HG03066 (cell line): ENCODE results near the gene CCNL2.
A peak's percentile ranks its signal among the peaks of the same experiment; 100 is the strongest.
"Not testable (repeated sequence)": the region's sequence is repeated elsewhere in the genome, so short reads cannot be mapped to it uniquely, and the experiment has no call there.

Source experiments
- ATAC-seq: cut with Tn5 transposase; IDR thresholded peaks from one replicate; pipeline ENCODE4 v1.9.1; 2021; ENCODE audit warnings: low read depth; ENCODE audit not compliant: unreplicated experiment

The CCNL2 gene

DNA sequence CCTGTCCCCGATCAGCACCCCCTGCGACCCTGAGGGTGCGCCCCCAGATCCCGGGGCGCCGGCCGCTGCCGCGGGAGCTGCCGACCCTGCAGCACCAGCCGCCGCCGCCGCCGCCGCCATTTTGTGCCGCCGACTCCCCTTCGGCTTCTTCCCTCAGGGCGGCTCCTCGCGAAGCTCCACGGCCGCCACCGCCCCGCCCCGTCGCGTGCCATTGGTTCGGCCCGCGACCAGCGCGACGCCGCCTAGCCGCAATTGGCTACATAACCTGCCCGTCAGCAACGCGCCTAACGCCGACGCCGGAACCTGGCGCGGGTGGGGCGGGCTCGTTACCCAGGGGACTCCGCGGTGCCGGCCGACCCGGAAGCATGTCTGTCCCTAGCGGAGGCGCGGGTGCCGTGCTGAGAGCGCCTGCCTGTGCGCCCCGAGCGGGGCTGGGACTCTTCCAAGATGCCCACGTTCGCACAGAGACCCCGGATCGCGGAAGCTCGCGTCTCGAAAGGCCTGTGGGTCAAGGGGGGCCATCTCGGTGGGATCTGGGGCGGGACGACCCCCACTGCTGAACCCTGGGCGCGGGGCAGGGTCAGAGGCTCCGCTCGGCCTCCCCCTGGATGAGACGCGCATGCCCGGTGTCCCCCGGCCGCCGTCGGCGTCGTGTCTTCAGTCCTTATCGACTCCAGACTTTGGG lies at the start of gene CCNL2:
TSS of gene CCNL2 (minus strand) at position 149 of the 685 bp plus-strand sequence. CDS start at position 120, 29 bp downstream.
- peak; percentile 88 for ATAC-seq

DNA sequence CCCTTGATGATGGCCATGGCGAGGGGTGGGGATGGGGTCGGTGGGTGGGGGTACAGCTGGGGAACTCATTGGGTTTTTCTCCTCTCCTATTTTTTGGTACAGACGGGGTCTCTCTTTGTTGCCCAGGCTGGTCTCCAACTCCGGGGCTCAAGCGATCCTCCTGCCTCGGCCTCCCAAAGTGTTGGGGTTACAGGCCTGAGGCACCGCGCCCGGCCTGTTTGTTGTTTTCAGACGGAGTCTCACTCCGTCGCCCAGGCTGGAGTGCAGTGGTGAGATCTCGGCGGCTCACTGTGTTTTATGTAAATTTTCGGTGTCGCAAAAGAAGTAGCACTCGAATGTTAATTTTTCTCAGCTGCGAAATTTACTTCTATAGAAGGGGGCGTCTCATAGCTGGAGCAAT lies 47.5 kb upstream of the CCNL2 start:
- ATAC-seq, result not testable (repeated sequence)

DNA sequence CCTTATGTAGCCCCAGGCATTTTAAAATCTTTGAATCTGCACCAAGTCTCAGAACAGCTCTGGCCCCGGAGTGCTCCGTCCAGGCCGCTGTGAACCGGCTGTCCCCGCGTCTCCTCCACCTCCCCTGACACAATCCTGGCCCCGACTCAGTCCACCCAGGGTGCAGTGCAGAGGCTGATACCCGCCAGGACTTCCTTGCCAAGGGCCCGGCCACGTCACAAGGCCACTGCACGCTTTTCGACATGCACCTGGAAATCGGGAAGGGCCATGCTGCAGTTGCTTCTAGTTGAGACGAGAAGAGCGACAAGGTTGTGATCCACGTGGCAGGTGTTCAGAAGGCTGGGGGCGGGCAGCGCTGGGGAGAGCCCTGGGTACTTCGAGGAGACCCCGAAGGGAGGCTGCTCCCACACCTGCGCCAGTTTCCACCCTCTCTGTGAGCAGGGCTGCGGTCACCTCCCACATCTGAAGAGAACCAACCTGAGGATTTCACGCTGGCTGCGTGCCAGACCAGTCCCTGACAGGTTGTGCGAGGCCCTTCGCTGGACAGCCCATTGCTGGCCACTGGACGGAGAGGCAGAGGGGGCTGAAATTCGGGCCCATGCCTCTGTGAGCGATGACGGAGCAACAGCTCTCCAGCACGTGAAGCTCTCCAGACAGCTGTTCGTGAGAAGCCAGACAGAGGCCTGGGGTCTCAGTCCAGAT lies 43.1 kb upstream of the CCNL2 start:
- ATAC-seq, result no peak

DNA sequence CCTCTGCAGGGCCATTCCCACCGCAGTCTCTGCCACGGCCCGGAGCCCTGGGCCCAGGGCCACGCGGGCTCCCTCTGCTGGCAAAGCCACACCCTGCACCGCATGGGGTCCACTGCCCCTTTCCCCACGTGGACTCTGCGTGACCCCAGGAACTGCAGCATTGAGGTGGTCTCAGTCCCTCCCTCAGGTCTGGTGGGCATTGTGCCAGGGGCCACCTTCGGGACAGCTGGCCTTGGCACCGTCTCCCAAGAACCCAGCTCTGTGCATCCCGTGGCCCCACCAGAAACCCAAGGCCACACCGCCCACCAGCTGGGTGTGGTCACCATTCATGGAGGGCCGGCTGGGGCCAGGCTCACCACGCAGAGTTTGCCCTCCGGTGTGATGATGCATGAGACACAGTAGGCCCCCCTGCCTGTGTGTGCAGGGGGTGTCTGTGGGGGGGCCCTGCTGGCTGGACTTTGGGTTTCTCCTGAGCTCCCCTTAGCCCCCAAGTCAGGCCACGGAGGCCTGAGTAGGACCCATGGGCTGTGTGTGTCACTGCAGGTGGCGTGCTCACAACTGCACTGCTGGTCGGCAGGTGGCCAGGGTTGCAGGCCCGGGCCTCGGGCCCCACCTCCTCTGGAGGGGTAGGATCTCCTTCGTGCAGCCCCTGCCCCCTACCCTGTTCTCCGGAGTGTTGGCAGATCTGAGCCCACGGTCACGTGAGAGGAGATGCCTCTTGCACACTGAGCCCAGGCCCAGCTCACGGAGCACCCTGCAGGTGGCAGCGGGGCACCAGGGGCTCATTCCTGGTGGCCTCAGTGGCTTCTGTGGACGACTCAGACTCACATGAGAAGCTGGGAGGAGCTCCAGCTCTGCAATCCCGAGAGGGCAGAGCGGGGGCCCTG lies 42.1 kb upstream of the CCNL2 start:
- ATAC-seq, result no peak

DNA sequence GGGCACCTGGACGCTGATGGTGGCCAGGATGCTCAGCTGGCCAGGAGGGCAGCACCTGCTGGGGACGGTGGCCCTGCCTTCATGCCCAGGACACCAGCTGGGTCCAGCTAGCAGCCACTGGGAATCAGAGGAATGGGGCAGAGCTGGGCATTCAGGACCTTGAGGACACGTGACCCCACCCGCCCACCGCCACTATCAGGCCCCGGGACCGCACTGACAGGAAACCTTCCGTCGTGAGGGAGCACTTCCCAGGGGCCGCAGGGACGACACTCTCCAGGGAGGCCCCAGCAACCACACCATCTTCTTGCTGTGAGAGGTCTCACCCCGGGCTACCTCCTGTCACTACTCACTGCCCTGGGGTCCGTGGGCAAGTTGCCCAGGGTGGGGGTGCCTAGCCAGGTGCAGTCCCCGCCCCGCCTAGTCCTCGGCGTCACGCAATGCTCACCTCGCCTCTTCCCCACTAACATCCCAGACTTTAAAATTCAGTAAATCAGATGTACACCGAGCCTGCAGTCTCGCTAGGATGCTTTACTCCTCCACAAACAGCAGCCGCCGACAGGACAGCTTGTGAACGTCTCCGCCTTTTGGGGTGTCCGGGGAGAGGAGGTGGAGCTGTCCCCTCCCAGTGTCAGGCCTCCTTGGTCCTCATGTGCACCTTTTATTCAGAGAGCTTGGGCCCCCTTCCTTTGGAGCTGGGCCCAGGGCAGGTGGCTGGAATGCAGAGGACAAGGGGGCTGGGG lies 41.3 kb upstream of the CCNL2 start:
- no peak for ATAC-seq

DNA sequence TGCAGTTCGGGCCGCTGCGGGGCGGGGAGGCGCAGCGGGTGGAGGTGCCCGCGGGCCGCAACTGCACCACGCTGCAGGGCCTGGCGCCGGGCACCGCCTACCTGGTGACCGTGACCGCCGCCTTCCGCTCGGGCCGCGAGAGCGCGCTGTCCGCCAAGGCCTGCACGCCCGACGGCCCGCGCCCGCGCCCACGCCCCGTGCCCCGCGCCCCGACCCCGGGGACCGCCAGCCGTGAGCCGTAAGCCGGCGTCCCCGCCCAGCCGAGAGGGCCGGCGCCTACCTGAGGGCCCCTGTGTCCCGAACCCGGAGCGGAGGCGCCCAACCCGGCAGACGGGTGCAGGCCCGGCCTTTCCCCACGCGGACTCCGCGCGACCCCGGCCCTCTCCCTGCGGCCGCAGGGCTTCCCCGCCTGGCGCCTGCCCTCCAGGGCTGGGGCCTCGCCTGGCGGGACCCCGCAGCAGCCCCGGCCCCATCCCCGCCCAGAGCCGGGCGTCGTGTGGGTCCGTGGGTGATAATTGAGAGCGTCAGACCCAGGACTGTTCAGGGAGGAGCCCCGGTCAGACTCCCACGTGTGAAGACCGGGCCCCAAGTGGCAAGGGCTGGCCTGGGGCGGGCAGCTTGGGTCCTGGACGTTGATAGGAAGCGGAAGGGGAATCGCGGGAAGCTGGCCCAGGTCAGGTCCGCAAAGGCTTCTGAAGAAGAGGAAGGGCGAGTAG lies 40.6 kb upstream of the CCNL2 start:
- no peak for ATAC-seq

DNA sequence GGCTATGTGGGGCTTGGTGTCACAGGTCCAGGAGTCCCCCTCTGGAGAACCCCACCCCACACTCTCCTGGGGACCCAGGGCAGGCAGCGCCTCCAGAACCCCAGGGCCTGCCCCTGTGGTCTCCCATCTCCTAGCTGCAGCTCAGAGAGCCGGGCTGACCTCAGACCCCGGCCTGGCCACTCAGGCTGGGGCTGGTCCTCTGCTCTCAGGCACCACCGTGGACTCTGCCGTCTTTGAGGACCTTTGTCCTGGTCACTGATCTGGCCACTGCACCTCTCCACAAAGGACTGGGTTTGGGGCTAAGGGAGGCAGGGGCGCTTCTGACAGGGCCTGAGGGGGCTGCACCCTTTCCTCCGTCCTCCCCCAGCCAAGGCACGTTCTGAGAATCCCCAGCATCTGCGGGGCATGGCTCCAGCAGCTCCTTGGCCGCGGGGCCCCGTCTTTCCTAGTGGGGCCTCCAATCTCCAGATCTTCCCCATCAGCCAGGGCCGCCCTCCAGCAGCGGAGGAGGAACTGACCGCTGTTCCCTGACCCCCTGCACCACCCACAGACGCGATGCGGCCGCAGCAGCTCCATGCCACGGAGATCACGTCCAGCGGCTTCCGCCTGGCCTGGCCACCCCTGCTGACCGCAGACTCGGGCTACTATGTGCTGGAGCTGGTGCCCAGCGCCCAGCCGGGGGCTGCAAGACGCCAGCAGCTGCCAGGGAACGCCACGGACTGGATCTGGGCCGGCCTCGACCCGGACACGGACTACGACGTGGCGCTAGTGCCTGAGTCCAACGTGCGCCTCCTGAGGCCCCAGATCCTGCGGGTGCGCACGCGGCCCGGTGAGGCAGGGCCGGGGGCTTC lies 39.6 kb upstream of the CCNL2 start:
- no peak for ATAC-seq

DNA sequence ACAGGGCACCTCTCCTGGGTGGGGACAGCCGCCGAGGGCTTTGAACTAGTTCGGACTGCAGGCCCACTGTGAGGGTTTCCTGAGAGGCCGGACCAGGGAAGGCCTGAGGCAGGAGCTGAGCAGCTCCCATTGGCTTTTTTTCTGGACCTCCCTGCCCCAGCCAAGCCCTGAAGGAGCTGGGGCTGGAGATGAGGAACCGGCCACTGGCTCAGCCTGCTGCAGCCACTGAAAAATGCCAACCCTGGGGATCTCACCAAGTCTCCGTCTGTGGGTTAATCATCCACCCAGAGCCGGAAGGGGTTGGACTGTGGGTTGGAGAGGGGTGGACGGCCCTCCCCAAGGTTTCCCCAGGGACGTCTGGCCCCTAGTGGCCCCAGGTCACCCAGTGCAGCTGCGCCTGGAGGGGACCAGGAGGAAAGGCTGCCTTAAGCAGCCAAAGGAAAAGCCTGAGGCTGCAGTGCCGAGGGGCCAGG lies 38.8 kb upstream of the CCNL2 start:
- ATAC-seq, result no peak

DNA sequence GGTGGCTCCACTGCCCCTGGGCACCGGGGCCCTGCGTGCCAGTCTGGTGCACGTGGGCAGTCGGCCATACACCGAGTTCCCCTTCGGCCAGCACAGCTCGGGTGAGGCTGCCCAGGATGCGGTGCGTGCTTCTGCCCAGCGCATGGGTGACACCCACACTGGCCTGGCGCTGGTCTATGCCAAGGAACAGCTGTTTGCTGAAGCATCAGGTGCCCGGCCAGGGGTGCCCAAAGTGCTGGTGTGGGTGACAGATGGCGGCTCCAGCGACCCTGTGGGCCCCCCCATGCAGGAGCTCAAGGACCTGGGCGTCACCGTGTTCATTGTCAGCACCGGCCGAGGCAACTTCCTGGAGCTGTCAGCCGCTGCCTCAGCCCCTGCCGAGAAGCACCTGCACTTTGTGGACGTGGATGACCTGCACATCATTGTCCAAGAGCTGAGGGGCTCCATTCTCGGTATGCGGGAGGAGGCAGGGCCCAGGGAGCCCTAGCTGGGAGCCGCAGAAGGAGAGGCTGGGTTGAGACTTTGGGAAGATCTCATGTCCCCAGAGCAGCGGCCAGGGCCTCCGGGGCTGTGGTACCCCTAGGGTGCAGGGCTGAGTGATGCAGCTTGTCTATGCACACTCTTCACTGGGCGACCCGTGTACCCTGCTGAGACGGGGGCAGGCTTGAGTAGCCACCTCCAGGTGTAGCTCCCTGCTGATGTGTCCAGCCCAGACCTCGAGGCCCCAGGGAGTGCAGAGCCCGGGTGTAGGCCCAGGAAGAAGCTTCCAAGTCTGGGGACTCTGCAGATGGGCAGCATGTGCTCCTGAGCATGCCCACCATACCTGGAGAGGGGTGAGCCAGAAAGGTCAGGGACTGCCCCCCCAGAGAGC lies 38.1 kb upstream of the CCNL2 start:
- ATAC-seq, result no peak

DNA sequence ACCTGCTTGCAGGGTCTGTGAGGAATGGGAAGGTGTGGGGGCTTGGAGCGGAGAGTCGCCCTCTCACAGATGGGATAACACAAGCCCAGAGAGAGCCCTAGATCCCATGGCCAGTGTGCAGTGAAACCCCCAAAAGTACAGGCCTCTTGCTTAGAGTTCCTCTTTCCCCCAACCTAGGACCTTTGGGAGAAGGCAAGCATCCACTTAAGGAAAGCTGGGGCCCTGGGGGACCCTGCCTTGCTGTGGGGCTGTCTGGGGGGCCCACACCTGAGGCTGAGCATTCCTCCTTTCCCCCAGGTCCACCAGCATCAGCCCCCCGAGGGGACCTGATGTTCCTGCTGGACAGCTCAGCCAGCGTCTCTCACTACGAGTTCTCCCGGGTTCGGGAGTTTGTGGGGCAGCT lies 37.5 kb upstream of the CCNL2 start:
- ATAC-seq, result no peak

DNA sequence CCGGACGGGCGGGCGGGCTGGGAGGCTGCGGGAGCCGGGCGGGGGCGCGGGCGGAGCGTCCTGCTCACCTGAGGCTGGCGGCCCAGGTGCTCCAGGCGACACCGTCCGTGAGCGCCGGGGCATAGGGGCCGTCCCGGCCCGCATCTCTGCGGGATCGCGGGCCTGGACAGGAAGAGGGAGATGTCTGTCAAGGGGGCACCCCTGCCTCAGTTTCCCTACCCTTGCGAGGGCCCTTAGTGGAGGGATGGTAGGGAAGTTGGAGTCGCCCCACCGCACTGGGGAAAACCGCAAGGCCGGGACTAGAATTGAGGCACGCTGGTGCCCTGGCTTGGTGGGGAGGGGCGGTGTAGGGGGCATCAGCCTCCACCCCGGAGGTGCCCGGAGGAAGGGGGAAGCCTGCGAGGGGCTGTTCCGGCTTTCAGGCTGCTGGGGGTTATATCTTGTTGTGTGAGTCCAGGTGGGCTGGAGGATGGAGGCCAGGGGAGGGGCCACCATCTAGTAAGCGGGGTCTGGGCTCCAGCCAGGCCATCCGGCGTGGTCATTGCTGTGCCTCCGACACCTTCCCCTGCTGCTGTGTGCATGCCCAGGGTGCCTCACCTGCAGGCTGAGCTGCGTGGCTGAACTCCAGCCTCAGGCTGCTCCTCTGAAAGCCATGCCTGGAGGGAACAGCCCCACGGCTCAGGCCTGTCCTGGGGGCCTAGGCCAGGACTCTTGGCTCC lies 36.9 kb upstream of the CCNL2 start:
- no peak for ATAC-seq

DNA sequence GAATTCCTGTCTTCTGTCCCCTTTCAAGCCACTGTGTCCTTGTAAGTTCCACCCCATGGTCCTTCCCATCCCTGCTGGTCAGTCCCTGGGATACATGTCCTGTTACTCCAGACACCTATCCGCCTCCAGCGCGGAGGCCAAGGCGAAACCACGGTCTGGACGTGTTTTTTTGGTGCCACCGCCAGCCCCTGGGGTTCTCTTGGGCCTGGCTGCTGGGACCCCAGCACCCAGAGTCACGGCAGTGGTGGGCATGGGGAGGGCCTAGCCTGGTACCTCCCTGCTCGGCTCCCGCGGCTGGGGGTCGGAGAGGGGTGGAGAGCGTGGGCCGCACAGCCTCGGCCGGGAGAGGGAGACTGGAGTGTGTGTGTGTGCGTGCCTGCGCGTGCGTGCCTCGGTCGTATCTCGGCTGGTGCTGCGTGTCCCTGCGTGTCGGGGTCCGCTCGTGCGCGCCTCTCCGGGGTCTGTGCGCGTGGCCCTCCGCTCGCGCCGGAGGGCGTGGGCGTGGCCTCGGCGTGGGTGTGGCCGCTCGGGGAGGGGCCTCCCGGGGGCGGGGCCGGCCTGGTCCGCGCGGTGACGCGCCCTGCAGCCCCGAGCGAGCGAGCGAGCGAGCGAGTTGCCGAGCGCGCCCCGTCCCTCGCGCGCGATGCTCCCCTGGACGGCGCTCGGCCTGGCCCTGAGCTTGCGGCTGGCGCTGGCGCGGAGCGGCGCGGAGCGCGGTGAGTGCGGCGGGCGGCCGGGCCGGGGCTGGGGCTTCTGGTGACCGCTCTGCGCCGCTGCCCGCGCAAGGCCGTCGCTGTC lies 36.2 kb upstream of the CCNL2 start, which contains the start of gene VWA1:
TSS of gene VWA1 (plus strand) at position 585 of the 798 bp plus-strand sequence. CDS start at position 644, 59 bp downstream.
- ATAC-seq, result no peak

DNA sequence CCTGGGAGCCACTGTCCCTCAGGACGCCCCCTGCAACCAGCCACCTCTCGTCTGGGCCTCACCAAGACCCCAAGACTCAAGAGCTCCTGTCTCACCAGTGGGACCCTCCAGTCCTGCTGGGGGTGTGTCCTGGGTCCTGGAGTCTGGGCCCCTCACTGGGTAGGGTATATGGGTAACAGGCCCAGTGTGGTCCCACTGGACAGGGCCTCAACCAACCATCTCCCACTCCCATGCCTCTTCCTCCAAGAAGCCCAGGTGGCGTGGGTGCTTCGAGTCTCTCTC lies 35.6 kb upstream of the CCNL2 start:
- ATAC-seq, result no peak

DNA sequence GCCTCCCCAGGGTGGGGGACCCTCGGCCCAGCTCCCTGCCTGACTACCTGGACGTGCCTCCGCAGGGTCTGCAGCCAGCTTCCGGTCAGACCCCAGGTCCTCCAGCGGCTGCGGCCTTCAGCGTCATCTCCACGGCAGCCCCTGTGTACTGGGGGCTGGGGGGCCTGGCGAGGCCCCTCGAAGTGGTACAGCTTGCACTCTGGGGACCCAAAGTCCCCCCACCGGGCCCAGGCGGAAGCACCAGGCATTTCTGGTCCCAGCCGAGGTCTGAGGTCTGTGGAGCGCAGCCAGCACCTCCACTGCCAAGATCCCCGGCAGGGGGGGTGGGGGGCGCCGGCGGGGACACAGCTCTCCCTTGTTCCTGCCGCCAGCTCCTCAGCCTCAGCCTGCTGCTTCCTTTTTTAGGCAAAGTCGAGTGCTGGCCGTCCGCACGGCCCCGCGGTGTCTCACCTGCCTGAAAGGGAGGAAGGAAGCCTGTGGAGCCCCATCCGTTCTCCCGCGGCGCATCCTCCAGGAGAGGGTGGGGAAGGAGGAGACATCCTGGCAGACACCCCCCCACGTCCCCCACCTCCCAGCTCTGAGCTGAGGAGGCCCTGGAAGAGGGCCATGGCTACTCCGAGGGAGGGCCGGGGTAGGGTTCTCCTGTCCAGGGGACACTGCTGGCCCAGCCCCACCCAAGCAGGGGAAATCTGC lies 35.1 kb upstream of the CCNL2 start:
- ATAC-seq, result no peak

DNA sequence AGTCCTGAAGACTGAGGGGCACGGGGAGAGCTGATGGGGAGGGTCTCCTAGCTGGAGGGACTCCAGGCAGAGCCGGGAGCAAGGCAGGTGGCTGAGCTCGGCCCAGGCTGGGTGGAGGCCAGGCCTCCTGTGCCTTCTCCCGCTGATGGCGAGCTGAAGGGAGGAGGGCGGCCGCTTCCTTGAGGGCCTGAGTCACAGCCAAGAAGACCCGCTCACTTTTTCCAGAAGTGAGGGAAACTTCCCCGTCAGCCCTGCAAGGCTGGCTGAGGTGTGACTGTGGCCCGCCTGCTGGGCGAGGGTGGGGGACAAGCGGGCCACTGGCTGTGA lies 34.6 kb upstream of the CCNL2 start:
- ATAC-seq, result no peak
